ENCODE measurements around the gene OR12D3.

- TF ChIP-seq CTCF (IDR thresholded peaks at IDR 0.05), result no peak
- no peak for TF ChIP-seq POLR2A (IDR thresholded peaks at IDR 0.05)
Measured at GRCh38 chr6:29325777-29326176, 49.3 kb downstream of the OR12D3 start.
